Body of pancreas (tissue), 4 donors: ENCODE measurements around the gene CCDC124.

Source experiments
- POLR2A ChIP-seq, 3 donors: fragments of 450-650 bp; IDR thresholded peaks; one replicate each; pipeline ENCODE4 v1.6.1; 2016; ENCODE audit warnings: antibody characterized with exemption in 3 of 3, mild to moderate bottlenecking in 2 of 3
- TF ChIP-seq, protein P1 (sequence below), 7 experiments: fragments of 450-650 bp in 4 of 7; fragments of 200-600 bp in 3 of 7; sonication (generic) in 3 of 7; IDR thresholded peaks; one replicate each; pipeline ENCODE4 v1.5.1; 2016 to 2019; ENCODE audit warnings: antibody characterized with exemption in 7 of 7

DNA sequence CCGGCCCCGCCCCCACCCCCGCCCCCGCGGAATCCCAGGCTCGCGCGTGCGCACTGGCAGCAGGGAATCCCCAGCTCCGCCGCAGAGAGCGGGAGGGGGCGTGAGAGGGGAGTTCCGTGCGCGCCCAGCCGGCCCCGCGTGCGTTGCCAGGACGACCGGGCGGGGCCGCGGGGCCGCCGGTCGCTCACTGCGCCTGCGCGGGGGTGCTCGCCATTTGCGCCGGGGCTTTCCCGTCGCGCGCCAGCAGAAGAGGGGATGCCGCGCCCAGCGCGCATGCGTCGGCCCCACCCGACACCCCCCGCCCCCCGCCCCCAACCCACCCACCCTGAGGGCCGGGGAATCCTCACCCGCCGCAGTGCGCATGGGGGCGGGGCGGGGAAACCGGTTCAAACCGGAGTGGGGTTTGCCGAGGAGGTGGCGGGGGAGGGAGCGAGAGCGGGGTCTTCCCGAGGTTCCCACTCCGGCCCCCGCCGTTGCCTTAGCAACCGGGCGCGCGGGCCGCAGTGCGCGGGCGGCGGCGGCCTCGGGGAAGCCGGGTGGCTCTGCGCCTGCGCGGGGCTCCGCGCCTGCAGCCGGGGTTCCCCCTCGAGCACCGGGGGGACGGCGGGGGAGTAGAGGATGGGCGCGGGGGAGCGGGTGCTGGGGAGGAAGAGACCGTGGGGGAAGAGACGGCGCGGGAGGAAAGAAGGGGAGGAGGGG, 15.1 kb downstream of the CCDC124 start:
- TF ChIP-seq, protein P1, sequence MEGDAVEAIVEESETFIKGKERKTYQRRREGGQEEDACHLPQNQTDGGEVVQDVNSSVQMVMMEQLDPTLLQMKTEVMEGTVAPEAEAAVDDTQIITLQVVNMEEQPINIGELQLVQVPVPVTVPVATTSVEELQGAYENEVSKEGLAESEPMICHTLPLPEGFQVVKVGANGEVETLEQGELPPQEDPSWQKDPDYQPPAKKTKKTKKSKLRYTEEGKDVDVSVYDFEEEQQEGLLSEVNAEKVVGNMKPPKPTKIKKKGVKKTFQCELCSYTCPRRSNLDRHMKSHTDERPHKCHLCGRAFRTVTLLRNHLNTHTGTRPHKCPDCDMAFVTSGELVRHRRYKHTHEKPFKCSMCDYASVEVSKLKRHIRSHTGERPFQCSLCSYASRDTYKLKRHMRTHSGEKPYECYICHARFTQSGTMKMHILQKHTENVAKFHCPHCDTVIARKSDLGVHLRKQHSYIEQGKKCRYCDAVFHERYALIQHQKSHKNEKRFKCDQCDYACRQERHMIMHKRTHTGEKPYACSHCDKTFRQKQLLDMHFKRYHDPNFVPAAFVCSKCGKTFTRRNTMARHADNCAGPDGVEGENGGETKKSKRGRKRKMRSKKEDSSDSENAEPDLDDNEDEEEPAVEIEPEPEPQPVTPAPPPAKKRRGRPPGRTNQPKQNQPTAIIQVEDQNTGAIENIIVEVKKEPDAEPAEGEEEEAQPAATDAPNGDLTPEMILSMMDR (IDR thresholded peaks at IDR 0.05), result no peak
- TF ChIP-seq POLR2A (IDR thresholded peaks at IDR 0.05), result no peak
